Measurements from ENCODE around the gene PYGM.

- TF ChIP-seq CTCF (conservative IDR thresholded peaks at IDR 0.05) (no peak), ZFX (IDR thresholded peaks at IDR 0.05) (no peak)
Measured at GRCh38 chr11:64803158-64803845, 43.5 kb upstream of the PYGM start, which contains the start of gene MAP4K2.
